Subcutaneous abdominal adipose tissue (tissue), 5 donors: Measurements from ENCODE around the gene LGALS7.

ENCODE experiments used
- H3K27ac ChIP-seq: one replicate; pipeline ENCODE4 v1.7.0; 2013; ENCODE audit warnings: low read depth, mild to moderate bottlenecking, inconsistent platforms, low read length, moderate library complexity
- H3K27me3 ChIP-seq, 5 donors: one replicate each; pipeline ENCODE4 v1.7.0; 2013; ENCODE audit warnings: low read length in 5 of 5, inconsistent platforms in 1 of 5; ENCODE audit not compliant: control insufficient read depth in 5 of 5, insufficient read depth in 4 of 5
- H3K36me3 ChIP-seq, 5 donors: one replicate each; pipeline ENCODE4 v1.7.0; 2013; ENCODE audit warnings: low read length in 5 of 5; ENCODE audit not compliant: control insufficient read depth in 5 of 5, insufficient read depth in 5 of 5
- H3K4me1 ChIP-seq, 5 donors: one replicate each; pipeline ENCODE4 v1.7.0; 2013; ENCODE audit warnings: low read length in 5 of 5, mild to moderate bottlenecking in 3 of 5, moderate library complexity in 1 of 5; ENCODE audit not compliant: control insufficient read depth in 5 of 5, insufficient read depth in 5 of 5
- H3K4me3 ChIP-seq, 5 donors: one replicate each; pipeline ENCODE4 v1.7.0; 2013; ENCODE audit warnings: low read length in 5 of 5, low read depth in 1 of 5
- H3K9ac ChIP-seq, 5 donors: one replicate each; pipeline ENCODE4 v1.7.0; 2013; ENCODE audit warnings: low read length in 5 of 5, mild to moderate bottlenecking in 4 of 5, moderate library complexity in 3 of 5
- H3K9me3 ChIP-seq, 5 donors: one replicate each; pipeline ENCODE4 v1.7.0; 2013; ENCODE audit warnings: low read length in 5 of 5; ENCODE audit not compliant: control insufficient read depth in 5 of 5
- donor health status: healthy.
- donor health status: healthy.
- donor health status: healthy.
- donor health status: healthy.
- donor health status: healthy.

The LGALS7 gene

DNA sequence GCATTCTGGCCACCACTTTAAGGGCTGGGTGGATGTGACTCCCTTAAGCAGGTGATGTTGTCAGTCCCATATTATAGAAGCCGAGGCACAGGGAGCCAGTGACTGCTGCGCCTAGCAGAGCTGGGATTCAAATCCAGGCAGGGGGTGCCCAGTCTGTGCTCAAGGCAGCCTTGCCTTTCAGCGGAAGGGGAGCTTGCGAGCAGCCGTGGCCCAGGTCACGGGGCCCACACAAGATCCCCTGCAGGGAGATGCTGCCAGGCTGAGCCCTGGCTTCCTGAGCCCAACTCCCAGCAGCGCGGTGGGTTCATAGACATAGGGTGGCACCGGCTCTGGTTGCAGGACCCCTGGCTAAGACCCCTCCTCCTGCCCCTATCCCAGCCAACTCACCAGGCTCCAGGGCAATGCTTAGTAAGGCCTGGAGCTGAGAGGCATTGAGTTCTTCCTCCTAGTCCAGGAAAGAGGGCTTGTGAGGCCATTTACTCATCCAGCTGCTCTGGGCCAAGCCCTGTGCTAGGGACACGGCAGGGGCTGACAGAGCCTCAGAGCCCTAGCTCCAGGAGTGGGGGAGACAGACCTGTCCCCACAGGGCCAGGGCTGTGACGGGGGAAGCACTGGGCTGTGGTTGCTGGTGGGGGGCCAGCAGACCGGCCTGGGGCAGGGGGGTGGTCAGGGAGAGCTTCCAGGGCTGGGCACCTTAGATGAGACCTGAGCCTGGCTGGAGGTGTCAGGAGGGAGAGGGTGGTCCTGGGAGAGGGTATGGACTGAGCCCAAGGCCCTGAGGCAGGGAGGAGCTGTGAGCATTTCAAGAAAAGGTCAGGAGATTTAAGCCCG, 38.7 kb downstream of the LGALS7 start:
- Histone ChIP-seq H3K9me3 (no peaks in the 10 kb centered on the region), H3K4me1 (peaks cover 0 to 41% (median 0%) of the 10 kb centered on the region in 5 donors), H3K36me3 (peaks cover 0 to 21% (median 17%) of the 10 kb centered on the region in 5 donors), H3K9ac (no peak overlapping the region), H3K4me3 (no peak overlapping the region), H3K27ac (no peak overlapping the region), H3K27me3 (no peaks in the 10 kb centered on the region)

DNA sequence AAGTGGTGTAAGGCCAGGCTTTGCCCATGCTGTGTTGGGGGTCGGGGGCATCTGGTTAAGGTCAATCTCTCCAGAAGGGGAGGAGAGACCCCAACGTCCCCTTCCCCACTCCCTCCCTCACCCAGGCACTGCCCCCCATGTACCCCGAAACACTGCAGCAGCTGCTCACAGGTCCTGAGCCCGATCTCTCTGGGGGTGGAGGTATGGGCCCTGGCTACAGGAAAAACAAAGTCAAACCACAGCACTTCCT, 39.2 kb downstream of the LGALS7 start:
- H3K9ac ChIP-seq = no peak overlapping the region
- H3K36me3 ChIP-seq = peaks cover 0 to 25% (median 19%) of the 10 kb centered on the region in 5 donors
- H3K27me3 ChIP-seq = no peaks in the 10 kb centered on the region
- H3K27ac ChIP-seq = no peak overlapping the region
- H3K9me3 ChIP-seq = no peaks in the 10 kb centered on the region
- peaks cover 0 to 41% (median 0%) of the 10 kb centered on the region in 5 donors for H3K4me1 ChIP-seq
- no peak overlapping the region for H3K4me3 ChIP-seq

DNA sequence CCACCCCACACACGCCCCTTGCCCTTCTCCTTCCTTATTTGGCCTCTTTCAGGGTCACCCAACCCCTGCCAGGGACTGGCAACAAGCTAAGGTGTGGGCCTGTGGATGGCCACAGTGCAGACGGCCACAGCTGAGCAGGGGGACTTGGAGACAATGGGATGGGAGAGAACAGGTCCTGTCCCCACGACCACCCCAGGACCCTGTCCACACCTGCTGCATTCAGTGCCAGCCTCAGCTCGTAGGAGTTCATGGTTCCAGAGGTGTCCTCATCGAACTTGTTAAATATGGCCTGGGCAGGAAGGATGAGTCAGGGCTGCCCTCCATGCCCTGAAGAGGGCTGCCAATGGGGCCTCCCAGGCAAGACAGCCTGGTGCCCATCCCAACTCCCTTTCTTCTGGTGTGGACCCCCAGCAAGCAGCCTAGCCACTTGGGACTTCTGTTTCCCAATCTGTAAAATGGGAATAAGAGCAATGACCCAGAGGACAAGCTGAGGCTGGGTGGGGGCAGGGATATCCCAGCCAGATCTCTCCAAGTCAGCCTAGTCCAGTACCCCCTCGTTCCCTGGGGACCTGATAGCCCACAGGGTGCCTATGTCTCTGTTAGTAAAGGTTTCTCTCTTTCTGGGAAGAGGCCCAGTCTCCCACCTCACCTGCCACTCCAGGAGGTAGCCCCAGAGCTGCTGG, 39.7 kb downstream of the LGALS7 start:
- H3K27ac ChIP-seq = peak overlapping the region; percentile 37
- no peak overlapping the region for H3K4me3 ChIP-seq
- peaks cover 0 to 30% (median 24%) of the 10 kb centered on the region in 5 donors for H3K36me3 ChIP-seq
- peaks cover 0 to 41% (median 0%) of the 10 kb centered on the region in 5 donors for H3K4me1 ChIP-seq
- H3K9ac ChIP-seq = no peak overlapping the region
- no peaks in the 10 kb centered on the region for H3K27me3 ChIP-seq
- no peaks in the 10 kb centered on the region for H3K9me3 ChIP-seq

DNA sequence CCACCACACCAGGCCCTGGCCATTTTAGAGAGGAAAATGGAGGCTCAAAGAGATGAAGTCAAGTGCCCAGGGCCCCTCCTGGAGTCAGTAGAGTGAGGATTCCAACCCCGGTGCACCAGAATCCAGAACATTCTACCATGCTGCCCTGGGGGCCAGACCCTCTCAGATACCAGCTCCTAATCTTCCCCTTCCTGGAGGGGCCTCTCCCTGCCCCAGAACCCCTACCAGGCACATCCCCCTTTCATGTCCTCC, 40.1 kb downstream of the LGALS7 start:
- Histone ChIP-seq H3K4me1 (peaks cover 0 to 41% (median 0%) of the 10 kb centered on the region in 5 donors), H3K4me3 (no peak overlapping the region), H3K9me3 (no peaks in the 10 kb centered on the region), H3K9ac (no peak overlapping the region), H3K27me3 (no peaks in the 10 kb centered on the region), H3K27ac (peak overlapping the region; percentile 37), H3K36me3 (peaks cover 0 to 34% (median 27%) of the 10 kb centered on the region in 5 donors)

DNA sequence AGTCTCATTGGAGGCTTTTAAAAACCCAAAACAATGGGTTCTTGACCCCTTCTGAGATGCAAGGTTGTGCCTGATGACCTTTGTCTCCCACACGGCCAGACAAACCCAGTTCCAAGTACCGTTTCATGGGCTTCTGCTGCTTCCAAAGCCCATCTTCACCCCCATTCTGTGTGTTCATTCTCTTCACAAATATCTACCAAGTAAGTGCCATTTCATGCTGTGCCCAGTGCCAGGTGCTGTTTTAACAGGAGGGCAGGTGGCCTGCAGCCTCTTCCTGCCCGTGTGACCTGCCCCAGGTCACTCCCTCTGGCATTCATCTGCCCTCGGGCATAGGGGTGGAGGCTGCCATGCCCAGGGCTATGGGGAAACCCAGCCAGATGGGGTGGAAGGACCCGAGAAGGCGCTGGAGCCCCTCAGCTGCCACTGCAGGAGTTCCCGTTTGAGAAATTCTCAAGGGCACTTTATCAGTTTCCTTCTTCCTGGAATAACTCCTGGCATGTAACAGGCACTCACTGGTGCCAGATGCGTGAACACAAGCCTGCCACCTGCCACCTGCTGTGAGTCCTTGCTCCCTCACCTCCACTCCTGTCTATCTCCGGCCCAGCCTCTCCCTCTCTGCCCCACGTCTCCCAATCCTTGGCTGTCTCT, 41.5 kb downstream of the LGALS7 start:
- no peak overlapping the region for H3K27ac ChIP-seq
- H3K36me3 ChIP-seq = peaks cover 0 to 48% (median 41%) of the 10 kb centered on the region in 5 donors
- peaks cover 0 to 44% (median 0%) of the 10 kb centered on the region in 5 donors for H3K4me1 ChIP-seq
- no peak overlapping the region for H3K9ac ChIP-seq
- H3K27me3 ChIP-seq = no peaks in the 10 kb centered on the region
- H3K9me3 ChIP-seq = no peaks in the 10 kb centered on the region
- H3K4me3 ChIP-seq = no peak overlapping the region

DNA sequence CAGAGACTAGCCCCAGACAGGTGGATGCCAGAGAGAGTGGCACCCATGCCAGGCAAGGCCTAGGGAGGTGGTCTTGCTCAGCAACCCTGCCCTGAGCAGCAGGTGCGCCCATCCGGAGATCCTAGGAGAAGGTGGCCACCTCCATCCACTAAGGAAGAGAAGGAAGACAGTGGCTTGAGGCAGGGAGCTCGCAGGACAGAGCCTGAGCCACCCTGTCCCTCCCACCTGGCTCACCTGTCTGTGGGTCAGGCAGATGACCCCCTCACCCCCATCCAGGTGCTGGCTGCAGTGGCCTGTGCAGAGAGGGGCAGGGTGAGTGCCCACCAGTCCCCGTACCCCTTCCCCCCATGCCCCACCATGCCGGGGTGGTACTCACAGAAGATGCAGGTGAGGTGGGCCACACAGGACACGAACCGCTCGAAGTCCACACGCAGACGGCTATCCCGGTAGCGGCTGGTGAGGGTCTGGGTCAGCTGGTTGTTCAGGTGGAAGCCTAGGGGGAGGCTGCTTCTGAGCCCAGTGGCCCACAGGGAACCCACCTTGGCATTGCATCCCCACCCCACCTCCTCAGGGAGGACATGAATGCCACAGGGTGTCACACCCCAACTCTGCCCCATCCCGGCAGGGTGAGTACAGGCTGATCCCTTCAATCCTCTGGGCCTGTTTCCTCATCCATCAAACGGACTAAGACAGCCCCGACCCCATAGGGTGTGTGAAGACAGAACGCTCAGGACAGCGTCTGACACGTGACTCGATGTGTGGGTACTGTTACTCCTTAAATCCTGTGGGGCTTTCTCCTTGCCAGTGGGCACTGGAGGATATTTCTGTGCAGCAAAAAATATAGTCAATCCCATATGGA, 42.4 kb downstream of the LGALS7 start:
- no peaks in the 10 kb centered on the region for H3K9me3 ChIP-seq
- peaks cover 0 to 56% (median 49%) of the 10 kb centered on the region in 5 donors for H3K36me3 ChIP-seq
- no peak overlapping the region for H3K9ac ChIP-seq
- H3K27me3 ChIP-seq = no peaks in the 10 kb centered on the region
- H3K4me3 ChIP-seq = no peak overlapping the region
- H3K4me1 ChIP-seq = peaks cover 0 to 40% (median 0%) of the 10 kb centered on the region in 5 donors
- H3K27ac ChIP-seq = no peak overlapping the region

DNA sequence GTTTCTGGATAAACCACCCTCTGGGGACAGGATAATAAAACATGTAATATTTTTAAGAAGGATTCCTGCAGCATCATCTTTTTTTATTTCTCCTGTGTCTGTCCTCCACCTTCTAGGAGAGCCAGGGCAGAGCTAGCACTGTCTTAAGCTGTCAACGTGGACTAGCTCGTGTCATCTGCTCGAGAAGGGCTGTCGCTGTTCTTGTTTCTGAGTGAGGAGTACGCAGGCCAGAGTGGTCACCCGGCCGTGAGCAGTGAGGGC, 42.9 kb downstream of the LGALS7 start:
- peaks cover 0 to 62% (median 55%) of the 10 kb centered on the region in 5 donors for H3K36me3 ChIP-seq

DNA sequence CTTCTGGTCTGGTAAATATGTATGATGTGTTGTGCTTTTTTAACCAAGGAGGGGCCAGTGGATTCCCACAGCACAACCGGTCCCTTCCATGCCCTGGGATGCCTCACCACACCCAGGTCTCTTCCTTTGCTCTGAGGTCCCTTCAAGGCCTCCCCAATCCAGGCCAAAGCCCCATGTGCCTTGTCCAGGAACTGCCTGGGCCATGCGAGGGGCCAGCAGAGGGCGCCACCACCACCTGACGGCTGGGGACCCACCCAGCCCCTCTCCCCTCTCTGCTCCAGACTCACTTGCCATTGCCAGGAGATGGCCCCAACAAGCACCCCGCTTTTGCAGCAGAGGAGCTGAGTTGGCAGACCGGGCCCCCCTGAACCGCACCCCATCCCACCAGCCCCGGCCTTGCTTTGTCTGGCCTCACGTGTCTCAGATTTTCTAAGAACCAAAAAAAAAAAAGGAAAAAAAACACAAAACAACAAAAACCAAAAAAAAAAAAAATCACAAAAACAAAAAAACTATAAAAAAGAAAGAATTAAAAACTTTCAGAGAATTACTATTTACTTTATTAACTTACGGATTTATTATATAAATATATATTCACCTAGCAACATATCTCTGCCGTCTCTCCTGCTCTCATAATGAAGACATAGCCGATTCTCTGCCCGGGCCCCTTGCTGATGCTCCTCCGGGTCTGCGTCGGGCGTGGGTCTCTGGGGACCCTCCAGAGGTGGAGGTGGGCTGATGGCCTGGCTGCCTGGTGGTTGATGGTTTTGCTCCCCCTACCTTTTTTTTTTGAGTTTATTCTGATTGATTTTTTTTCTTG, 43.5 kb downstream of the LGALS7 start:
- Histone ChIP-seq H3K4me1 (peaks cover 0 to 36% (median 0%) of the 10 kb centered on the region in 5 donors), H3K4me3 (no peak overlapping the region), H3K27ac (no peak overlapping the region), H3K9ac (no peak overlapping the region), H3K36me3 (peaks cover 0 to 67% (median 60%) of the 10 kb centered on the region in 5 donors), H3K27me3 (no peaks in the 10 kb centered on the region), H3K9me3 (no peaks in the 10 kb centered on the region)

More for the DNA sequence above, 42.9 kb downstream of the LGALS7 start:
- no peaks in the 10 kb centered on the region for H3K27me3 ChIP-seq
- H3K9me3 ChIP-seq = no peaks in the 10 kb centered on the region
- H3K4me3 ChIP-seq = no peak overlapping the region
- peaks cover 0 to 40% (median 0%) of the 10 kb centered on the region in 5 donors for H3K4me1 ChIP-seq
- no peak overlapping the region for H3K9ac ChIP-seq
- H3K27ac ChIP-seq = no peak overlapping the region

DNA sequence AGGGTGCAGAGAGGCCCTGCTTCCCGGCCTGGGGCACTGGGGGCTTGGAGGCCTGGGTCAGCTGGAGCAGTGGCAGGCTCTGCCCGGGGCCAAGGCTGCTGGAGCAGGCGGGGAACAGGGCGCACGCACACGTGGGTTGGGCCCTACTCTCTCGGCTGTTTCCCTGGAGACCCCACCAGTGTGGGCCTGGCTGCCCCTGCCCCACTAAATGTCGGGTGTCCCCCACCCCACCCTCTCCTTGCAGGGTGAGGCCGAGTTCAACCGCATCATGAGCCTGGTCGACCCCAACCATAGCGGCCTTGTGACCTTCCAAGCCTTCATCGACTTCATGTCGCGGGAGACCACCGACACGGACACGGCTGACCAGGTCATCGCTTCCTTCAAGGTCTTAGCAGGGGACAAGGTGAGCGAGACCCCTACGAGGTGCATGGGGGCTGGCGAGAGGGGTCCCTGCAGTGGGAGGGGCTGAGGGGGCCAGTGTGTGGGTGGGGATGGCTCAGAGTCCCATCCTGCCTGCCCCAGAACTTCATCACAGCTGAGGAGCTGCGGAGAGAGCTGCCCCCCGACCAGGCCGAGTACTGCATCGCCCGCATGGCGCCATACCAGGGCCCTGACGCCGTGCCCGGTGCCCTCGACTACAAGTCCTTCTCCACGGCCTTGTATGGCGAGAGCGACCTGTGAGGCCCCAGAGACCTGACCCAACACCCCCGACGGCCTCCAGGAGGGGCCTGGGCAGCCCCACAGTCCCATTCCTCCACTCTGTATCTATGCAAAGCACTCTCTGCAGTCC, 44.4 kb downstream of the LGALS7 start:
- peaks cover 0 to 76% (median 69%) of the 10 kb centered on the region in 5 donors for H3K36me3 ChIP-seq
- no peak overlapping the region for H3K4me3 ChIP-seq
- no peaks in the 10 kb centered on the region for H3K9me3 ChIP-seq
- H3K27me3 ChIP-seq = no peaks in the 10 kb centered on the region
- no peak overlapping the region for H3K27ac ChIP-seq
- H3K4me1 ChIP-seq = peaks cover 0 to 29% (median 0%) of the 10 kb centered on the region in 5 donors
- no peak overlapping the region for H3K9ac ChIP-seq
